CD4-positive, alpha-beta T cell treated with Interleukin-10 for 1 hour (primary cell): ENCODE results near the gene ZNF598.
"Not testable (repeated sequence)": the region's sequence is repeated elsewhere in the genome, so short reads cannot be mapped to it uniquely, and the experiment has no call there.

Source experiments
- DNase-seq: peaks from one replicate; pipeline ENCODE4 v3.0.0-alpha.2; 2020

Gene ZNF598

GRCh38 chr16:2040041-2040786 is 30.6 kb upstream of the ZNF598 start:
- no peak for DNase-seq

GRCh38 chr16:2039274-2040031 is 29.8 kb upstream of the ZNF598 start:
- no peak for DNase-seq

- DNase-seq = no peak
Observed at GRCh38 chr16:2038382-2039231, 29.0 kb upstream of the ZNF598 start.

DNA sequence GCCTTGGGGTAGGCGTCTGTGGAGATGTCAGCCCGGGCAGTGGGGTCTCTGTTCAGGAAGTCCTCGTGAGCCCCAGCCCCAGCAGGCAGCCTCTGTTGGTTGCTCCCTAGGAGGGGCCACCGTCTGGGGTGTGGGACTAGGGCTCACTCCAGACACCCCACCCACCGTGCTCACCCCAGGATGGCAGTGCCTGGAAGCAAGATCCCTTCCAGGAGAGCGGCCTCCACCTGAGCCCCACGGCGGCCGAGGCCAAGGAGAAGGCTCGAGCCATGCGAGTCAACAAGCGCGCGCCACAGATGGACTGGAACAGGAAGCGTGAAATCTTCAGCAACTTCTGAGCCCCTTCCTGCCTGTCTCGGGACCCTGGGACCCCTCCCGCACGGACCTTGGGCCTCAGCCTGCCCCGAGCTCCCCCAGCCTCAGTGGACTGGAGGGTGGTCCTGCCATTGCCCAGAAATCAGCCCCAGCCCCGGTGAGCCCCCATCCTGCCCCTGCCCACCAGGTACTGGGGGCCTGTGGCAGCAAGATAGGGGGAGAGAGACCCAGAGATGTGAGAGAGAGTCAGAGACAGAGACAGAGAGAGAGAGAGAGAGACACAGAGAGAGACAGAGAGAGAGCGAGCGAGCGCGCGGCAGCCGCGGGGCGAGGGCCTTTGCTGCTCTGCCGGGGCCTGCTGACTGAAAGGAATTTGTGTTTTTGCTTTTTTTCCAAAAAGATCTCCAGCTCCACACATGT is 28.2 kb upstream of the ZNF598 start:
- DNase-seq = no peak

- DNase-seq = no peak
Observed at GRCh38 chr16:2037115-2037514, 27.5 kb upstream of the ZNF598 start.

DNA sequence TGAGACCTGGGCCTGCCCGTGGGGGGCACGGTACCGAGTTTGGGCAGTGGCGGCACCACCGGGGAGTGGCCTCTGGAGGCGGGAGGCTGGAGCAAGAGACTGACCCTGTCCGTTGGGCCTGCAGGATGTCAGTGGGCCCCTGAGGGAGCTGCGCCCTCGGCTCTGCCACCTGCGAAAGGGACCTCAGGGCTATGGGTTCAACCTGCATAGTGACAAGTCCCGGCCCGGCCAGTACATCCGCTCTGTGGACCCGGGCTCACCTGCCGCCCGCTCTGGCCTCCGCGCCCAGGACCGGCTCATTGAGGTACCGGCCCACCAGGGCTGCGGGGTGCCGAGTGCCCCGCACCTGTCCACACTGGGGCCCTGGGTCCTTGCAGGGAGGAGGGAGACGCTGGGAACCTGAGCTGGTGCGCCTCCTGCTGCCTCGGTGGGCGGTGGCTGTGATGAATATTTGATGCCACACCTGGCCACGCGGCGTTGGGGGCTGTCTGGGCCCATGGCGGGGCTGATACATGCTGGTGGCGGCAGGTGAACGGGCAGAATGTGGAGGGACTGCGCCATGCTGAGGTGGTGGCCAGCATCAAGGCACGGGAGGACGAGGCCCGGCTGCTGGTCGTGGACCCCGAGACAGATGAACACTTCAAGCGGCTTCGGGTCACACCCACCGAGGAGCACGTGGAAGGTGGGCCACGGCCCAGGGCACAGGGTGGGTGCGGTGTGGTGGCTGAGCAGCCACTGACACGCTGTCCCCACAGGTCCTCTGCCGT is 26.8 kb upstream of the ZNF598 start:
- DNase-seq = no peak

DNA sequence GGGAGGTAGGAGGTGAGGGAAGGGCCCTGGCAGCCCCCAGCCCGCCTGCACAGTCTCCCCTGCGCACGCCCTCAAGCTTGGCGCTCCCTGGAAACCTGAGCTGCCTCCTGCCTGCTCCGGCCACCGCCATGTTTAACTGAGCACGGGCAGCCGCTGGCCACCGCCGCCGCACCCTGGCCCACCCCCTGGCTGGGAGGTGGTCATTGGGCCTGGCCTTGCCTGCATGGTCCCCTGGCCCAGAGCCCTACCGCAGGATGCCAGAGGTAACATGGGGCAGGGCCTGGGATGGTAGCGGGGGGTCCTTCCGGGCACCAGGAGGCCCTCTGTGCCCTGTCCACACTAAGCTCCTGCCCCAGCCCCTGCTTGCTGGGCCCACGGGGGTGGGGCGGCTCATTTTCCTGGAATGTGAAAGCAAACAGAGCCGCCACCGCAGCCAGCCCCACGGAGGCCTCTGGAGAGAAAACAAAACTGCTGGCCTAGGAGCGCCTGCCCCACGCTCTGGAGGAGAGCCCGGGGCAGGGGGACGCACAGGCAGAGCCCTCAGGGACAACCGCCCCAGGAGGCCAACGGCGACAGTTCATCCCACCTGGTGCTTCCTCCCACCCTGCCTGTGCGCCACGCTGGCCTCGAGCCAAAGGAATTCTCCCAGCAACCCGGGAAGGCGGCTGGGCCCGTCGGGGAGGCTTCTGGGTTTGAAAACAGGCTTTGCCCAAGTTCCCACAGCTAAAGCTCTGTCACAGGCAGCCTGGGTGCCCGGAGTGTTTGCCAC is 26.0 kb upstream of the ZNF598 start:
- DNase-seq = no peak

DNA sequence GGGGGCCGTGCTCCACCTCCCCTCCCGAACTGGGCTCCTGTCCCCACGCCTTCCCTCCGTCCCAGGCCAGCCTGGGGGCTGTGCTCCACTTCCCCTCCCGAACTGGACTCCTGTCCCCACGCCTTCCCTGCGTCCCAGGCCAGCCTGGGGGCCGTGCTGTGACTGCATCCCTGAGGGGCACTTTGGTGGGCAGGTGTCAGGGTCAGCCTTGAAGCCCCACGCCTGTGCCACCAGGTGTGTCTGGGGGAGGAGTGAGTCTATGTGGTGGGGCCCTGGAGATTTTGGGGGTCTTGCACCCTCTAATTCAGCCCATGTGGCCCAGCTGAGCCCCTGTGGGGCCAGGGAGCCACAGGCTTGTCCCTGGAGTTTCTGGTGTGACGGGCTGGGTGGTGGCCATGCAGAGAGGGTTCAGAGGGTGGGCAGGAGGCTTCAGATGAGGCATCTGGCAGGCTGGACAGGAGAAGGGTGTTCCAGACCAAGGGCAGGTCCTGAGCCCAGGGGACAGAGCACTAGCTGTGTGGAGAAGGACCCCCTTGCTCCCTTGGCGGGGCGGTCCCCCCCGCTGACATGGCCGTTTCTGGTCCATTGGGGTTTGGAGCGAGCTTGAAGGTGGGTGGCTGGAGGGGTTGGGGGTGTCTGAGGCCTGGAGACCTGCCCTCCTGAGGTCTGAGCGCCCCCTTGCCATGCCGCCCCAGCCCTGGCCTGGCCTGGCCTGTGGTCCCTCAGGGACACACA is 25.2 kb upstream of the ZNF598 start:
- DNase-seq = no peak

DNA sequence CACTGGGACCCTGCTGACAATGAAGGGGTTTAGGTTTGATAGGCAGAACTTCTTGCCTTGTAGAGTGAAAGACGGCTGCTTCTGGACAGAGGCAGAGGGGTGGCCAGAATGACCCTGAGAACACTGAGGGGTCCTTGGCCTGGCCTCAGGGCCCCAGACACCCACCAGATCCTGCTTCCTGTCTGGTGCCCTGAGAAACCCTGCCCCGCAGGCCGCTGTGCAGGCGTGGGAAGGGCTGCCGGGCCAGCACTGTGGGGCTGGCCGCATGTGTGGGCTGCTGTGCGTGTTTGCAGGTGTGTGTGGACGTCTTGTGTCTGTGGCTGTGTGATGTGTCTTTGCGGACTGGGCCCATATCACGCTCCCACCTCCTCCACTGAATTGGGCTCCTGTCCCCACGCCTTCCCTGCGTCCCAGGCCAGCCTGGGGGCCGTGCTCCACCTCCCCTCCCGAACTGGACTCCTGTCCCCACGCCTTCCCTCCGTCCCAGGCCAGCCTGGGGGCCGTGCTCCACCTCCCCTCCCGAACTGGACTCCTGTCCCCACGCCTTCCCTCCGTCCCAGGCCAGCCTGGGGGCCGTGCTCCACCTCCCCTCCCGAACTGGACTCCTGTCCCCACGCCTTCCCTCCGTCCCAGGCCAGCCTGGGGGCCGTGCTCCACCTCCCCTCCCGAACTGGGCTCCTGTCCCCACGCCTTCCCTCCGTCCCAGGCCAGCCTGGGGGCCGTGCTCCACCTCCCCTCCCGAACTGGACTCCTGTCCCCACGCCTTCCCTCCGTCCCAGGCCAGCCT is 24.5 kb upstream of the ZNF598 start:
- not testable (repeated sequence) for DNase-seq

DNA sequence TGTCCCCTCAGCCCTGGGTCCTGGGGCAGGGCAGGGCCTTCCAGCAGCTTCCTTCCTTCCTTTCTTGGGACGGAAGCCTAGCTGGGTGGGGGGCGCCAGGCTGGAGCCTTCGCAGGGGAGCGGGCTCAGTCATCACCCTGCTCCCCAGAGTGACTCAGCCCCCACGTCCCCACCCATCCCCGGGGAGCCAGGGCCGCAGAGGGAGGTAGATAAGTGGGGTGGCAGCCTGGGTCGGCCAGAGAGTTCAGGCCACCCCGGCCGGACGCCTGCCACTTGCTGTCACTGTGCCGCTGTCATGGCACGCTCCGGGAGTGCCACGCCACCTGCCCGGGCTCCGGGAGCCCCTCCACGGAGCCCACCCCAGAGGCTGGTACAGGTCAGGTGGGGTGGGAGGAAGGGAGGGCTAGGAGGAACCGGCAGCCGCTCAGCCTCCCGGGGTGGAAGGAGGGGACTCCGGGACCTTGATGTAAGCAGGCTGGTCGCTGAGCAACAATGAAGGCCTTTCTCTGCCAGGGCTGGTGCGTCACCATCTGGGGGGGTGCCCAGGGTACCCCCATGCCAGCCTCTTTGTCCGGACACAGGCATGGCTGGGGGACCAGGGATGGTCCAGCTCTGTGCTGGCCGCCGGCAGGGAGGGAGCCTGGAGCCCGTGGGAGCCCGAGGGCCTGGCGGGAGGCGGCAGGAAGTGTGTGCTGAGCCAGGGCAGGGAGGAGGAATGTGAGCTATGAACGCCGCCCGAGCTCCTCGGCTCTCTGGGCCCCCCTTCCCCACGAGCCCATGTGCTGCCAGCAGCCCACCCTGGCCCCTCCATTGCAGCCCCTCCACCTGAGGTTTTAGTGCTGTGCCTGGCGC is 23.7 kb upstream of the ZNF598 start:
- DNase-seq = no peak

- DNase-seq = no peak
Observed at GRCh38 chr16:2032285-2033056, 22.9 kb upstream of the ZNF598 start.

DNA sequence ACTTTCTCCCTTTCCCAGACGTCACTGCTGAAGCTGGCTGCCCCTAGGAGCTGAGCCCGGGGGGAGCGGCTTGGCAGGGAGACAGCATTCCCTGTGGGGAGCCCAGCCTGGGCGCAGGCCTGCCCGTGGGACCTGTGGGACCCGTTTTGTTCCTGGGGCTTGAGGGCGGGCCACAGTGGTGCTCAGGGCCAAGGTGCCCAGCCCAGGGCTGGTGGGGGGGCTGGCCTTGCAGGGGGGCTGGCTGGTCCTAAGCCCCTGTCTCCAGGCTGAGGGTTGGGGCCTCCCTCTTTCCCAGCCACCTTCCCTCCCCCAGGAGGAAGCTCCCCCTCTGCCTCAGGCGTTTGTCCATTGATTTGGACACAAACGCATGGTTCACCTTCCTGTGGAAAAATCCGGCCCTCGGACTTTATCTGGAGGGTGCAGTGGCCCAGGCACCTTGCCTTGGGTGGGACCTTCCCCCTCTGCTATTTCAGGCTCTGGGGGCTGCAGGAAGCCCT is 21.5 kb upstream of the ZNF598 start:
- no peak for DNase-seq

DNA sequence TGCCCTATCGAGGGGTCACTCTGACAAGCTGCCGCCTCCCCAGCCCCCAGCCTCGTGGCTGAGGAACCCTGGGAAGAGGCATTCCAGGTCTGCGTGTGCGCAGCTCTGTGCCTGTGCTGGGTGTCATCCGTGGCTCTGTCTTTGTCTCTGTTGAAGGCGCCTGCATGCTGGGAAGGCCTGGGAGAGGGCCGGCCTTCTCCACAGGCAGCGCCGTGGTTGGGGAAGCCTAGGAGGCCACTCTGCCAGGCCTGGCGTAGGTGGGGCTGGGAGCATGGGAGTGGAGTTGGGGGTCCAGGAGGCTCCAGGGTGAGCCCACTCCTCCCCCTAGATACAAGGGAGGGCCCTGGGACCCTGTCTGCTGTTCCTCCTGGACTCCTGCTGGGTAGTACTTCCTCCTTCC is 20.4 kb upstream of the ZNF598 start:
- DNase-seq = no peak

DNA sequence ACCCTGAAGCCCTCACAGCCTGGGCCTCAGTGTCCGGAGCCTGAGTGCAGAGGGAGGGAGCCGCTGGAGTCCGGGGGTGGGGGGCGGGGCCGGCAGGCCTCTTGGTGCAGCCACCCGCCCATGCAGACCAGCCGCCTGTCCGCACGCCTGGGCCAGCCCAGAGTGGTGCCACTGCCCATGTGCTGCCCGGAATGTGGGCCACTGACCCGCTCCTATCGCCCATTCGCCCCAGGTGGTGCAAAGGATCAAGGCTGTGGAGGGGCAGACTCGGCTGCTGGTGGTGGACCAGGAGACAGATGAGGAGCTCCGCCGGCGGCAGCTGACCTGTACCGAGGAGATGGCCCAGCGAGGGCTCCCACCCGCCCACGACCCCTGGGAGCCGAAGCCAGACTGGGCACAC is 19.7 kb upstream of the ZNF598 start:
- no peak for DNase-seq

- DNase-seq = no peak
Observed at GRCh38 chr16:2028620-2029220, 19.1 kb upstream of the ZNF598 start.

DNA sequence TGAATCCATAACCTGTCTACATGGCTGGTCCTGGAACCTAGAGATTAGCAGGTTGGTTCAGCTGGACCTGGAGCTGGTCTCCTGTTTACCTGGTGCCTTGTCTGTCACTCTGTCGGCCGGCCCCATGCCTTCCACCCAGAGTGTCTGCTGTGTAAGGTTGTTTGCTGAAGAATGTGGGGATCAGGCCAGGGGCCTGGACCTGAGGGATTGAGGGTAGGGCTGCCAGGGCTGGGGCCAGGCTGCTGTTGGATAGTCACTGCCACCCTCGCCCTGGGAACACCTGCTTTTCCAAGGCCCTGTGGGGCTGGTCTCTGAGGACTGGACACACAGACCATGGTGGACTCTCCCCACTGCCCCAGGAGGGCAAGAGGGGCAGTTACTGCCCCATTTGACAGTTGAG is 18.5 kb upstream of the ZNF598 start:
- DNase-seq = no peak
